ENCODE measurements around the gene SSC5D.

- TF ChIP-seq CTCF (IDR thresholded peaks at IDR 0.05) = no peak
- TF ChIP-seq POLR2A (IDR thresholded peaks at IDR 0.05) = no peak
These were observed 66.1 kb downstream of the SSC5D start for GRCh38 chr19:55554302-55554701.
